HepG2 (cell line): ENCODE measurements around the gene SPAG4. TPM values are rescaled to one million over a fixed set of nuclear protein-coding genes. Genes with fewer than 3 reads are reported as not detected.

Experiments
- AKAP8 ChIP-seq: sonication (generic); formaldehyde crosslinking; IDR thresholded peaks from 2 replicates; pipeline ENCODE4 v1.5.1; 2020; ENCODE audit warnings: mild to moderate bottlenecking, missing genetic modification reagents
- BORCS8-MEF2B ChIP-seq: sonication (generic); formaldehyde crosslinking; IDR thresholded peaks from 2 replicates; pipeline ENCODE4 v1.8.0; 2022; ENCODE audit warnings: mild to moderate bottlenecking, missing genetic modification reagents
- CBX2 ChIP-seq, 2 experiments: fragments of 200-600 bp in 1 of 2; sonication (generic); formaldehyde crosslinking in 1 of 2; IDR thresholded peaks; 2 replicates each; pipeline versions ENCODE4 v1.7.0 to v1.8.1; 2018 to 2022; ENCODE audit warnings: low read depth in 2 of 2, low read length in 1 of 2, mild to moderate bottlenecking in 1 of 2, missing genetic modification reagents in 1 of 2
- EEA1 ChIP-seq: sonication (generic); formaldehyde crosslinking; IDR thresholded peaks from 2 replicates; pipeline ENCODE4 v1.5.1; 2020; ENCODE audit warnings: mild to moderate bottlenecking, missing genetic modification reagents, borderline replicate concordance
- EHMT2 ChIP-seq: fragments of 200-600 bp; sonication (generic); IDR thresholded peaks from 2 replicates; pipeline ENCODE4 v1.7.0; 2017; ENCODE audit warnings: antibody characterized with exemption, low read depth, low read length, borderline replicate concordance
- MTF2 ChIP-seq: sonication (generic); formaldehyde crosslinking; IDR thresholded peaks from 2 replicates; pipeline ENCODE4 v1.5.0; 2020; ENCODE audit warnings: missing genetic modification reagents, borderline replicate concordance
- MYC ChIP-seq: sonication (generic); formaldehyde crosslinking; IDR thresholded peaks from 2 replicates; pipeline ENCODE4 v1.9.0; 2021; ENCODE audit warnings: missing genetic modification reagents, borderline replicate concordance
- SMARCC2 ChIP-seq: fragments of 450-650 bp; IDR thresholded peaks from 2 replicates; pipeline ENCODE4 v1.6.1; 2017; ENCODE audit warnings: antibody characterized with exemption, mild to moderate bottlenecking
- SMYD3 ChIP-seq: sonication (generic); formaldehyde crosslinking; IDR thresholded peaks from 2 replicates; pipeline ENCODE4 v1.8.1; 2023; ENCODE audit warnings: mild to moderate bottlenecking, missing genetic modification reagents
- ZIK1 ChIP-seq: sonication (generic); formaldehyde crosslinking; IDR thresholded peaks from 2 replicates; pipeline ENCODE4 v1.5.0; 2020; ENCODE audit warnings: mild to moderate bottlenecking, low read depth, missing genetic modification reagents, borderline replicate concordance
- ZNF33B ChIP-seq: sonication (generic); formaldehyde crosslinking; IDR thresholded peaks from 2 replicates; pipeline ENCODE4 v1.5.1; 2020; ENCODE audit warnings: mild to moderate bottlenecking, missing genetic modification reagents
- ZNF510 ChIP-seq: sonication (generic); formaldehyde crosslinking; IDR thresholded peaks from 2 replicates; pipeline ENCODE4 v1.4.0; 2020; ENCODE audit warnings: low read depth, mild to moderate bottlenecking, missing genetic modification reagents
- ZNF563 ChIP-seq: sonication (generic); formaldehyde crosslinking; IDR thresholded peaks from 2 replicates; pipeline ENCODE4 v1.8.0; 2022; ENCODE audit warnings: mild to moderate bottlenecking, moderate library complexity, missing genetic modification reagents
- ZSCAN20 ChIP-seq: sonication (generic); formaldehyde crosslinking; IDR thresholded peaks from 2 replicates; pipeline ENCODE4 v1.4.0; 2020; ENCODE audit warnings: missing genetic modification reagents, mild to moderate bottlenecking, borderline replicate concordance
- polyA plus RNA-seq, 8 experiments: library from polyadenylated mRNA; depleted of rRNA in 3 of 8; stranded (reverse) in 7 of 8; unstranded in 1 of 8; fragments of >200 nt; fragmentation: Illumina TruSeq in 4 of 8; extraction: Trizol in 4 of 8; gene quantifications; 2 replicates each; pipeline versions ENCODE4 v1.2.1 to v1.2.3, GENCODE V29; 2011 to 2016; ENCODE audit warnings: low read depth in 4 of 8, missing spikeins in 1 of 8, mixed read lengths in 1 of 8; ENCODE audit not compliant: insufficient read depth in 1 of 8
- total RNA-seq, 5 experiments: library from RNA; depleted of rRNA; stranded (reverse); fragments of >200 nt; fragmentation: Illumina TruSeq; extraction: Trizol; gene quantifications; 2 replicates each; pipeline ENCODE4 v1.2.3, GENCODE V29; 2016; ENCODE audit warnings: low read depth in 1 of 5
- TF ChIP-seq, protein P1 (sequence below): sonication (generic); formaldehyde crosslinking; IDR thresholded peaks from 2 replicates; pipeline ENCODE4 v1.4.0; 2020; ENCODE audit warnings: missing genetic modification reagents
- TF ChIP-seq, protein P2 (sequence below): sonication (generic); formaldehyde crosslinking; IDR thresholded peaks from 2 replicates; pipeline ENCODE4 v1.4.0; 2020; ENCODE audit warnings: missing genetic modification reagents
- TF ChIP-seq, protein P3 (sequence below): sonication (generic); formaldehyde crosslinking; IDR thresholded peaks from 2 replicates; pipeline ENCODE4 v1.4.0; 2020; ENCODE audit warnings: missing genetic modification reagents
- TF ChIP-seq, protein P4 (sequence below): IDR thresholded peaks from 2 replicates; pipeline ENCODE4 v1.6.1; 2012; ENCODE audit warnings: low read length, improper control_type of control experiment

The SPAG4 gene
- total and polyA plus RNA-seq, 2 of the 13 experiments (the other 11 are each of a cell fraction or from before 2014, with no cell fraction given): 5.8 to 137 TPM

DNA sequence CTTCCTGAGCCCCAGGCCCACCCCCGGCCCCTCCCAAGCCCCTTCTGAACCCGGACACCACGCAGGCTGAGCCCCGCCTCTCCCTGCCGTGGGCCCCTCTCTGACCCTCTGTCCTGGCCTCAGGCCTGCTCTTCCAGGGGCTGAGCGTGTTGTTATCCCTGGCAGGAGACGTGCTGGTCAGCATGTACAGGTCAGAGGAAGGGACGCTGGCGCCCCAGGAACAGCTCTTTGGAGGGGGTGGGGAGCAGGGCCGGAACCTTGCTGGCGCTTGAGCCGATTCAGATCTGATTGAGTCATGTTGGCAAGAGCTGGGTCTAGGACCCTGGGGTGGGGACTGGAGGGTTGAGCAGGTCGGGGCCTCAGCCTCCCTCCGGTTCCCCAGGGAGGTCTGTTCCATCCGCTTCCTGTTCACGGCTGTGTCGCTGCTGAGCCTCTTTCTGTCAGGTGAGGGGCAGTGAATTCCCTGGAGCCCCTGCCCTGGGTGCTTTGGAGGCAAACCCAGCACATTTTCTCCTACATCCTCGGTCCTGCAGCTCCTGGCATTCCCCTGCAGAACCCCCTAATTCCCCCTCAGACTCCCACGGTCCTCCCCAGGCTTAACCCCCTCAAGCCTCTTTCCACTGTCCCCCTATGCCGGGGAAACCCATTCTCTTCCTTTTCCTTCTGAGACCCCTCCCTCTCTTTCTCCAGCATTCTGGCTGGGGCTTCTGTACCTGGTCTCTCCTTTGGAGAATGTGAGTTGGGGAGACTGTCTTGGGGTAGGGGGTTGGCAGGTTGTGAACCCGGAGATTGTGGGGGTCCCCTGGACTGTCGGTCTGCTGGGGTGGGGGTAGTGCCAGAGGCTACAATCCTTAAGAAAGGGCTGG, 2.0 kb downstream of the SPAG4 start (continued):
- TF ChIP-seq MTF2 (no peak), ZNF563 (CRISPR knock-in tag) (no peak; the same call in 1 of the 2 replicates), ZIK1 (CRISPR knock-in tag) (no peak; the same call in none of the 2 replicates), ZNF510 (no peak; the same call in 1 of the 2 replicates), ZSCAN20 (peak; percentile 74), SMYD3 (CRISPR knock-in tag) (peak; percentile 14; the same call in 1 of the 2 replicates), SMARCC2 (no peak), EEA1 (CRISPR knock-in tag) (no peak; the same call in 1 of the 2 replicates), AKAP8 (CRISPR knock-in tag) (peak; percentile 85), EHMT2 (no peak), ZNF33B (no peak; the same call in 1 of the 2 replicates), BORCS8-MEF2B (0 out of 2 replicates have a peak, but pooled peaks have one; percentile 27), MYC (peak; percentile 80; the same call in 1 of the 2 replicates), CBX2 (IDR thresholded peaks at IDR 0.05; ENCODE audit: low read depth, low read length) (no peak), CBX2 (CRISPR knock-in tag; IDR thresholded peaks at IDR 0.05; ENCODE audit: low read depth) (no peak)
- TF ChIP-seq, protein P1, sequence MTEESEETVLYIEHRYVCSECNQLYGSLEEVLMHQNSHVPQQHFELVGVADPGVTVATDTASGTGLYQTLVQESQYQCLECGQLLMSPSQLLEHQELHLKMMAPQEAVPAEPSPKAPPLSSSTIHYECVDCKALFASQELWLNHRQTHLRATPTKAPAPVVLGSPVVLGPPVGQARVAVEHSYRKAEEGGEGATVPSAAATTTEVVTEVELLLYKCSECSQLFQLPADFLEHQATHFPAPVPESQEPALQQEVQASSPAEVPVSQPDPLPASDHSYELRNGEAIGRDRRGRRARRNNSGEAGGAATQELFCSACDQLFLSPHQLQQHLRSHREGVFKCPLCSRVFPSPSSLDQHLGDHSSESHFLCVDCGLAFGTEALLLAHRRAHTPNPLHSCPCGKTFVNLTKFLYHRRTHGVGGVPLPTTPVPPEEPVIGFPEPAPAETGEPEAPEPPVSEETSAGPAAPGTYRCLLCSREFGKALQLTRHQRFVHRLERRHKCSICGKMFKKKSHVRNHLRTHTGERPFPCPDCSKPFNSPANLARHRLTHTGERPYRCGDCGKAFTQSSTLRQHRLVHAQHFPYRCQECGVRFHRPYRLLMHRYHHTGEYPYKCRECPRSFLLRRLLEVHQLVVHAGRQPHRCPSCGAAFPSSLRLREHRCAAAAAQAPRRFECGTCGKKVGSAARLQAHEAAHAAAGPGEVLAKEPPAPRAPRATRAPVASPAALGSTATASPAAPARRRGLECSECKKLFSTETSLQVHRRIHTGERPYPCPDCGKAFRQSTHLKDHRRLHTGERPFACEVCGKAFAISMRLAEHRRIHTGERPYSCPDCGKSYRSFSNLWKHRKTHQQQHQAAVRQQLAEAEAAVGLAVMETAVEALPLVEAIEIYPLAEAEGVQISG (CRISPR knock-in tag): peak; percentile 45; the same call in 1 of the 2 replicates
- TF ChIP-seq, protein P2, sequence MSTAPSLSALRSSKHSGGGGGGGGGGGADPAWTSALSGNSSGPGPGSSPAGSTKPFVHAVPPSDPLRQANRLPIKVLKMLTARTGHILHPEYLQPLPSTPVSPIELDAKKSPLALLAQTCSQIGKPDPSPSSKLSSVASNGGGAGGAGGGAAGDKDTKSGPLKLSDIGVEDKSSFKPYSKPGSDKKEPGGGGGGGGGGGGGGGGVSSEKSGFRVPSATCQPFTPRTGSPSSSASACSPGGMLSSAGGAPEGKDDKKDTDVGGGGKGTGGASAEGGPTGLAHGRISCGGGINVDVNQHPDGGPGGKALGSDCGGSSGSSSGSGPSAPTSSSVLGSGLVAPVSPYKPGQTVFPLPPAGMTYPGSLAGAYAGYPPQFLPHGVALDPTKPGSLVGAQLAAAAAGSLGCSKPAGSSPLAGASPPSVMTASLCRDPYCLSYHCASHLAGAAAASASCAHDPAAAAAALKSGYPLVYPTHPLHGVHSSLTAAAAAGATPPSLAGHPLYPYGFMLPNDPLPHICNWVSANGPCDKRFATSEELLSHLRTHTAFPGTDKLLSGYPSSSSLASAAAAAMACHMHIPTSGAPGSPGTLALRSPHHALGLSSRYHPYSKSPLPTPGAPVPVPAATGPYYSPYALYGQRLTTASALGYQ: no peak
- TF ChIP-seq, protein P3, sequence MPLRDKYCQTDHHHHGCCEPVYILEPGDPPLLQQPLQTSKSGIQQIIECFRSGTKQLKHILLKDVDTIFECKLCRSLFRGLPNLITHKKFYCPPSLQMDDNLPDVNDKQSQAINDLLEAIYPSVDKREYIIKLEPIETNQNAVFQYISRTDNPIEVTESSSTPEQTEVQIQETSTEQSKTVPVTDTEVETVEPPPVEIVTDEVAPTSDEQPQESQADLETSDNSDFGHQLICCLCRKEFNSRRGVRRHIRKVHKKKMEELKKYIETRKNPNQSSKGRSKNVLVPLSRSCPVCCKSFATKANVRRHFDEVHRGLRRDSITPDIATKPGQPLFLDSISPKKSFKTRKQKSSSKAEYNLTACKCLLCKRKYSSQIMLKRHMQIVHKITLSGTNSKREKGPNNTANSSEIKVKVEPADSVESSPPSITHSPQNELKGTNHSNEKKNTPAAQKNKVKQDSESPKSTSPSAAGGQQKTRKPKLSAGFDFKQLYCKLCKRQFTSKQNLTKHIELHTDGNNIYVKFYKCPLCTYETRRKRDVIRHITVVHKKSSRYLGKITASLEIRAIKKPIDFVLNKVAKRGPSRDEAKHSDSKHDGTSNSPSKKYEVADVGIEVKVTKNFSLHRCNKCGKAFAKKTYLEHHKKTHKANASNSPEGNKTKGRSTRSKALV (CRISPR knock-in tag): no peak
- TF ChIP-seq, protein P4, sequence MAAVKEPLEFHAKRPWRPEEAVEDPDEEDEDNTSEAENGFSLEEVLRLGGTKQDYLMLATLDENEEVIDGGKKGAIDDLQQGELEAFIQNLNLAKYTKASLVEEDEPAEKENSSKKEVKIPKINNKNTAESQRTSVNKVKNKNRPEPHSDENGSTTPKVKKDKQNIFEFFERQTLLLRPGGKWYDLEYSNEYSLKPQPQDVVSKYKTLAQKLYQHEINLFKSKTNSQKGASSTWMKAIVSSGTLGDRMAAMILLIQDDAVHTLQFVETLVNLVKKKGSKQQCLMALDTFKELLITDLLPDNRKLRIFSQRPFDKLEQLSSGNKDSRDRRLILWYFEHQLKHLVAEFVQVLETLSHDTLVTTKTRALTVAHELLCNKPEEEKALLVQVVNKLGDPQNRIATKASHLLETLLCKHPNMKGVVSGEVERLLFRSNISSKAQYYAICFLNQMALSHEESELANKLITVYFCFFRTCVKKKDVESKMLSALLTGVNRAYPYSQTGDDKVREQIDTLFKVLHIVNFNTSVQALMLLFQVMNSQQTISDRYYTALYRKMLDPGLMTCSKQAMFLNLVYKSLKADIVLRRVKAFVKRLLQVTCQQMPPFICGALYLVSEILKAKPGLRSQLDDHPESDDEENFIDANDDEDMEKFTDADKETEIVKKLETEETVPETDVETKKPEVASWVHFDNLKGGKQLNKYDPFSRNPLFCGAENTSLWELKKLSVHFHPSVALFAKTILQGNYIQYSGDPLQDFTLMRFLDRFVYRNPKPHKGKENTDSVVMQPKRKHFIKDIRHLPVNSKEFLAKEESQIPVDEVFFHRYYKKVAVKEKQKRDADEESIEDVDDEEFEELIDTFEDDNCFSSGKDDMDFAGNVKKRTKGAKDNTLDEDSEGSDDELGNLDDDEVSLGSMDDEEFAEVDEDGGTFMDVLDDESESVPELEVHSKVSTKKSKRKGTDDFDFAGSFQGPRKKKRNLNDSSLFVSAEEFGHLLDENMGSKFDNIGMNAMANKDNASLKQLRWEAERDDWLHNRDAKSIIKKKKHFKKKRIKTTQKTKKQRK: no peak
